GM12865 (cell line): ENCODE measurements around the gene SAFB2.

Experiments
- DNase-seq: peaks from one replicate; pipeline ENCODE4 v3.0.0; 2010; ENCODE audit warnings: low read depth
- H3K4me3 ChIP-seq: 2 replicates; pipeline ENCODE4 v1.5.1; 2011; ENCODE audit warnings: mild to moderate bottlenecking, low read depth, low read length, control low read depth
- TF ChIP-seq, protein P1 (sequence below): IDR thresholded peaks from 2 replicates; pipeline ENCODE4 v1.5.1; 2011; ENCODE audit warnings: low read length, control low read depth, low read depth, inconsistent platforms; ENCODE audit not compliant: insufficient read depth; ENCODE audit errors: missing control alignments

Gene SAFB2

GRCh38 chr19:5664515-5664914 lies 41.9 kb upstream of the SAFB2 start:
- DNase-seq: no peak
- TF ChIP-seq, protein P1, sequence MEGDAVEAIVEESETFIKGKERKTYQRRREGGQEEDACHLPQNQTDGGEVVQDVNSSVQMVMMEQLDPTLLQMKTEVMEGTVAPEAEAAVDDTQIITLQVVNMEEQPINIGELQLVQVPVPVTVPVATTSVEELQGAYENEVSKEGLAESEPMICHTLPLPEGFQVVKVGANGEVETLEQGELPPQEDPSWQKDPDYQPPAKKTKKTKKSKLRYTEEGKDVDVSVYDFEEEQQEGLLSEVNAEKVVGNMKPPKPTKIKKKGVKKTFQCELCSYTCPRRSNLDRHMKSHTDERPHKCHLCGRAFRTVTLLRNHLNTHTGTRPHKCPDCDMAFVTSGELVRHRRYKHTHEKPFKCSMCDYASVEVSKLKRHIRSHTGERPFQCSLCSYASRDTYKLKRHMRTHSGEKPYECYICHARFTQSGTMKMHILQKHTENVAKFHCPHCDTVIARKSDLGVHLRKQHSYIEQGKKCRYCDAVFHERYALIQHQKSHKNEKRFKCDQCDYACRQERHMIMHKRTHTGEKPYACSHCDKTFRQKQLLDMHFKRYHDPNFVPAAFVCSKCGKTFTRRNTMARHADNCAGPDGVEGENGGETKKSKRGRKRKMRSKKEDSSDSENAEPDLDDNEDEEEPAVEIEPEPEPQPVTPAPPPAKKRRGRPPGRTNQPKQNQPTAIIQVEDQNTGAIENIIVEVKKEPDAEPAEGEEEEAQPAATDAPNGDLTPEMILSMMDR: no peak
- no peak overlapping the region for H3K4me3 ChIP-seq

GRCh38 chr19:5663904-5664303 lies 41.3 kb upstream of the SAFB2 start:
- H3K4me3 ChIP-seq: no peak overlapping the region
- no peak for DNase-seq
- TF ChIP-seq, protein P1: no peak

DNA sequence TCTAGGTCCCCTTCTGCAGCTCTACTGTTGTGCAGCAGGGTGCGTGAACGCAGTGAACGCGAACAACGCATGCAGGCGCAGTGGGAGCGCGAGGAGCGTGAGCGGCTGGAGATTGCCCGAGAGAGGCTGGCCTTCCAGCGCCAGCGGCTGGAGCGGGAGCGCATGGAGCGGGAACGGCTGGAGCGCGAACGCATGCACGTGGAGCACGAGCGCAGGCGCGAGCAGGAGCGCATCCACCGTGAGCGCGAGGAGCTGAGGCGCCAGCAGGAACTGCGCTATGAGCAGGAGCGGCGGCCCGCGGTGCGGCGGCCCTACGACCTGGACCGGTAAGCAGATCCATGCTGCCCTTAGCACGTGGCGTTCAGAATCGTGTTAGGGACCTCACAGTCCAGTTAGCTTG lies 38.9 kb upstream of the SAFB2 start:
- TF ChIP-seq, protein P1: no peak
- no peak overlapping the region for H3K4me3 ChIP-seq
- no peak for DNase-seq

DNA sequence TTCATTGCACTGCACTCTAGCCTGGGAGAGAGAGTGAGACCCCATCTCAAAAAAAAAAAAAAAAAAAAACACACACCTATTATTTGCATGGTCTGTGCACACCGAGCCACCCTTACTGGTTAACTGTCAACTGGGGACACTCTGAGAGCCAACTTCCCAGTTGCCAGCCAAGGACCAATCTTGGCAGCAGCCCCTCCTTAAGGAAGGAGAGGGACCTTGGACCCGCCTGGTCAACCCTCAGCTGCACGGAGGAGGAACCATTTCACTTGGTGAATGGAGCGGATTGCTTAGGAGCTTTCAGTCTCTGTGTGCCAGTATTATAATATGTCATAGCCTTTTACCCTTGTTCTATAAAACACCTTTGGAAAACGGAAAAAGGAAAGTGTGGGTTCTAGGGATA lies 32.8 kb upstream of the SAFB2 start:
- no peak for DNase-seq
- no peak overlapping the region for H3K4me3 ChIP-seq
- TF ChIP-seq, protein P1: no peak

DNA sequence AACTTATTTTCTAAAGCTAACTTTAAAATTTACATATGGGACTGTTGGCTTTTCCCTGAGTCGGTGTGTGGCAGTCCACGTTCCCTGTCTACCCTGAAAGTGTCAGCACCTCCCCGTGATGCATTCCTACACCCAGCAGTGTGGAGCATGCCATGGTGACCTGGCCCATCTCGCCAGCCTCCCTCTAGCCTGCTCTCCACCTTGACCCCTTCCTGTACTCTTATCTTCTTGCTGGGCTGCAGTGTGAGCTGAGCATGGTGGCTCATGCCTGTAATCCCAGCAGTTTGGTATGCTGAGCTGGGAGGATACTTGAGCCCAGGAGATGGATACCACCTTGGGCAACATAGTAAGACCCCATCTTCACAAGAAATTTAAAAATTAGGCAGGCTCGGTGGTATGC lies 32.4 kb upstream of the SAFB2 start:
- TF ChIP-seq, protein P1: no peak
- no peak overlapping the region for H3K4me3 ChIP-seq
- no peak for DNase-seq

- TF ChIP-seq, protein P1: no peak
- H3K4me3 ChIP-seq: no peak overlapping the region
- no peak for DNase-seq
Observed at GRCh38 chr19:5652261-5652660, 29.7 kb upstream of the SAFB2 start.

- no peak for DNase-seq
Observed at GRCh38 chr19:5651361-5651760, 28.8 kb upstream of the SAFB2 start.

More at GRCh38 chr19:5651361-5651760, 28.8 kb upstream of the SAFB2 start:
- no peak overlapping the region for H3K4me3 ChIP-seq
- TF ChIP-seq, protein P1: peak; percentile 11
